WI38 (cell line): ENCODE data around the gene MTA2.
"Not testable (repeated sequence)": the region's sequence is repeated elsewhere in the genome, so short reads cannot be mapped to it uniquely, and the experiment has no call there.

Experiments used
- H3K4me3 ChIP-seq: 2 replicates; pipeline ENCODE4 v1.5.1; 2011; ENCODE audit warnings: low read depth, mild to moderate bottlenecking, control low read depth, low read length
- CTCF ChIP-seq: IDR thresholded peaks from 2 replicates; pipeline ENCODE4 v1.5.1; 2012; ENCODE audit warnings: low read depth, mild to moderate bottlenecking, control low read depth, low read length

Gene MTA2

GRCh38 chr11:62567018-62567633, 34.5 kb downstream of the MTA2 start:
- no peak overlapping the region for H3K4me3 ChIP-seq
- TF ChIP-seq CTCF, result no peak

DNA sequence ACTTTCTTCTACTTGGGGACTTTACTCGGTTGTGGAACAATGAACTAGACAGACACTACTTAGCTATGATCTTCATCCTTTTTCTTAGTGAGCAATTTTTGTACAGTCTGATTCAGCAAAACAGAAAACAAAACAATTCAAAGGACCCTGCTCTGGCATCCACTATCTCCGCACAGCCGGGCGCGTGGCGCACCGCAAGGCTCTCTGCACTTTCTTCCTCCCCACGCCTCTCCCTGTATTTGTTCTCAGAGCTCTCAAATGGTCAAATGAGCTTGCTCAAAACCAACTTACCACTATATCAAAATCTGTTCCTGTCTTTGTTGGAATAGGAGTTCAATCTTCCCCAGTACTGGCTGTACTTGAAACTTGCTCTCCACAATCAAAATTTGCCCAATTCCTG, 35.4 kb downstream of the MTA2 start:
- TF ChIP-seq CTCF, result no peak

GRCh38 chr11:62565100-62565802, 36.4 kb downstream of the MTA2 start:
- H3K4me3 ChIP-seq, result no peak overlapping the region

More for the DNA sequence above, 35.4 kb downstream of the MTA2 start:
- no peak overlapping the region for H3K4me3 ChIP-seq

GRCh38 chr11:62561677-62562230, 39.9 kb downstream of the MTA2 start:
- H3K4me3 ChIP-seq, result not testable (repeated sequence)

More at GRCh38 chr11:62565100-62565802, 36.4 kb downstream of the MTA2 start:
- TF ChIP-seq CTCF, result no peak

DNA sequence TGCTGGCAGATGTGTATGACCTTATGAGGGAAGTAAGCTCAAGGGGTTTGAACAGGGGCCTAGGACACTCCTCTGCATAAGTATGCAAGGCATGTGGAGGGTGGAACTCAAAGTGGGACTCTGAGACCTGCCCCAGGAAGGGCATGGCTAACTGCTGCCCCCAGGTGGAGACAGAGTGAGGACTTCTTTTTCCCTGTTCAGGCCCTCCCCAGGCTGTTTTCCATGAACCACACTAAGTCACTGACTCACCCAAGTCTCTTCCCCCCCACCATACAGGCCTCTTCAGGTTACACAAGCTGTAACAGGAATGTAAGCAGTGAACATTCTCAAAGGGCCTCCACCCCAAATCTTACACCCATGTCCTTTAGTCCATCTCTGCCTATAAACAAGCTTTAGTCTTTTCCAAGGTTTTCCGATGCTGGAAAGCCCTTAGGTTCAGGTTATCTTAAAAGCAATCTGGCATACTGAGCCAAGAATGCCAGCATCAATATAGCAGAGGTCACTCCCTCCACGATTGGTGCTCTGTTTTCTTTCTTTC, 41.0 kb downstream of the MTA2 start:
- H3K4me3 ChIP-seq, result no peak overlapping the region
- TF ChIP-seq CTCF, result peak; percentile 81

DNA sequence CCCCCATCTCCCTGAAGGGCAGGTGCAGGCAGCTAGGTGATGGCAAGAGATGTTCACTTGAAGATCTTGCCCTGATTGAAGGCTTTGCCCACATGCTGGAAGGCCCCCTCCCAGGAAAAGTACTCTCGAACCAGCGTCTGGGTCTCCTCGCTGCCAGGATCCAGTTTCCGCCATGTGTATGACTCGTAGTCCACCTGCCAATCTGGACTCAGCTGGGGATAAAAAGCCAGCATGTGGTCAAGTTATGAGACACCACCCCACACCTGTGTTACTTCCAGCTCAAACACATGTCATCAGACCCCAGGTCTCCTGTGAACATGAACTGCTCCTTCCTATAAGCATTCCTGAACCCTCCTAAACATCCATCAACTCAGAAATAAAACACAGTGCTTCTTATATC, 42.0 kb downstream of the MTA2 start:
- H3K4me3 ChIP-seq, result not testable (repeated sequence)

DNA sequence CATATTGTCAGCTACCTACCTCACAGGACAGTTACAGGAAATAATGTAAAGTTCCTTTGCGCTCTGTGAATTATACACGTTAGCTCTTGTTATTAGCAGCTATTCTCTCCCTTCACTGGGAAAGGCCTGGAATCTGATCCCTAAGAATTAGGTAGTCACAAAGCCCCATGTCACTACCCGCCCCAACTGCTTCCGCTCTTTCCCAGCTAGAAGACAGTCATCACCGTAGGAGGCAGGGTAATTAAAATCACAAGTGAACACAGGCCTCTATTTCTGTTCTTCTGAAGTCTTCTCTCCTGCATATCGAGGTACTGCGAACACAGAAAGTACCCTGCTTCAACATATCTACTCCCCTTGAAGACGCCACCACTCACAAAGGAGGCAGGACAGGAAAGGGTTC, 42.5 kb downstream of the MTA2 start:
- H3K4me3 ChIP-seq, result no peak overlapping the region
- no peak for TF ChIP-seq CTCF

- no peak overlapping the region for H3K4me3 ChIP-seq
- no peak for TF ChIP-seq CTCF
These were observed 43.0 kb downstream of the MTA2 start for GRCh38 chr11:62558669-62559068.
